Lower leg skin (tissue), 3 donors: ENCODE measurements around the gene SDHAF1.

Experiments used
- POLR2A ChIP-seq, 2 donors: fragments of 450-650 bp; IDR thresholded peaks; one replicate each; pipeline ENCODE4 v1.6.1; 2016 to 2017; ENCODE audit warnings: antibody characterized with exemption in 2 of 2, mild to moderate bottlenecking in 1 of 2, moderate library complexity in 1 of 2
- TF ChIP-seq, protein P1 (sequence below), 3 donors: fragments of 450-650 bp; IDR thresholded peaks; one replicate each; pipeline ENCODE4 v1.5.1; 2016; ENCODE audit warnings: antibody characterized with exemption in 3 of 3, mild to moderate bottlenecking in 3 of 3, moderate library complexity in 2 of 3

DNA sequence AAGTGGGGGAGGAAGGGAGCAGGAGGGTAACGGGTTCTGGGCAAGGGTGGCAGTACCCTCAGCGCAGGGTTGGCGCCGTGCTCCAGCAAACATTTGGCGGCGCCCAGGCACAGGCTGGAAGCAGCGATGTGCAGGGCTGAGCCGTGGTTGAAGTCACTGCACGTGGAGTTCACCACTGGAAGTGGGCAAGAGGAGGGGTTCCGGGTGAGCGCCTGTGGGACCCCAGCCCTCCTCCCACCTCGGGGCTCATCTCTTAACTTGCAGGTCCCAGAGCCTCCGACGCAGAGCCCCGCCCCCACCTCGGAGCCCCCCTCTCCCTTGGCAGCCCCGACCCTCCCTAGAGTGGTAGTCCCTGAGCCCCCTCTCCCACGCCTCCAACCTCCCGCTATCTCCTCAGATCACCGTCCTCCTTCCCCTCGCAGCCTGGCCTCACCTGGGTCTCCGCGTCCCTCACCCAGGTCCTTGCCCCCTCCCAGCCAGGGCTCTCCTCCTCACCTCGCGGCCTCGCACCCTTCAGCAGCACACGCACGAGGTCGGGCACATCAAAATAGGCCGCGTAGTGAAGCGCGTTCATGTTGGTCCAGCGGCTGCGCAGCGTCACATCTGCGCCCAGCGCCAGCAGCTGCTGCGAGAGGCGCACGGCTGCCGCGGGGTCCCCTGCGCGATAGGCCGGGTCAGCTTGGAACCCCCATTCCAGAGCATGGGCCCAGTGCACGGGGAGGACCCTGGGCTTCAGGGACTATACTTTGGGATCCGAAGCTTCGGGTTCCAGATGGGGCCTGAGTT lies 31.3 kb downstream of the SDHAF1 start:
- TF ChIP-seq, protein P1, sequence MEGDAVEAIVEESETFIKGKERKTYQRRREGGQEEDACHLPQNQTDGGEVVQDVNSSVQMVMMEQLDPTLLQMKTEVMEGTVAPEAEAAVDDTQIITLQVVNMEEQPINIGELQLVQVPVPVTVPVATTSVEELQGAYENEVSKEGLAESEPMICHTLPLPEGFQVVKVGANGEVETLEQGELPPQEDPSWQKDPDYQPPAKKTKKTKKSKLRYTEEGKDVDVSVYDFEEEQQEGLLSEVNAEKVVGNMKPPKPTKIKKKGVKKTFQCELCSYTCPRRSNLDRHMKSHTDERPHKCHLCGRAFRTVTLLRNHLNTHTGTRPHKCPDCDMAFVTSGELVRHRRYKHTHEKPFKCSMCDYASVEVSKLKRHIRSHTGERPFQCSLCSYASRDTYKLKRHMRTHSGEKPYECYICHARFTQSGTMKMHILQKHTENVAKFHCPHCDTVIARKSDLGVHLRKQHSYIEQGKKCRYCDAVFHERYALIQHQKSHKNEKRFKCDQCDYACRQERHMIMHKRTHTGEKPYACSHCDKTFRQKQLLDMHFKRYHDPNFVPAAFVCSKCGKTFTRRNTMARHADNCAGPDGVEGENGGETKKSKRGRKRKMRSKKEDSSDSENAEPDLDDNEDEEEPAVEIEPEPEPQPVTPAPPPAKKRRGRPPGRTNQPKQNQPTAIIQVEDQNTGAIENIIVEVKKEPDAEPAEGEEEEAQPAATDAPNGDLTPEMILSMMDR (IDR thresholded peaks at IDR 0.05) = no peak
- TF ChIP-seq POLR2A (IDR thresholded peaks at IDR 0.05) = no peak
